ENCODE measurements around the gene CHCHD3.
"Not testable (repeated sequence)": the region's sequence is repeated elsewhere in the genome, so short reads cannot be mapped to it uniquely, and the experiment has no call there.

The CHCHD3 gene

DNA sequence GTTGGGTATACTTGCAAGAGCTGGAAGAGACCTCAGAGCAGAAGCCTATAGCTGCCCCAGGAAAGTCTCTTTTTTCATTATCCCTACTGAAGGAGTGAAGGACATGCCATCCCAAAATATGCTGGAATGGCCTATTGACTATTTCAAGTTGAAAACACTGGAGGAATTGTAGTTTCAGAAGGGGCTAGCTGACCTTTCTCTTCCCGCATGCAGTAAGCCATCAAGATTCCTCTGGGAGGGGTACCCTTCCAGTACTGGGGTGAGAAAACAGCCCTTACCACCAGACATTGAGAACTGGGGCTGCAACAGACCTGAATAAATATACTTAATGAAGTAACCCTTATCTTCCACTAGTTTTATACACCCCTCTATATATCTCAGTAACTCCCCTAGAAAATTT, 41.7 kb downstream of the CHCHD3 start:
- DNase-seq, result no peak

DNA sequence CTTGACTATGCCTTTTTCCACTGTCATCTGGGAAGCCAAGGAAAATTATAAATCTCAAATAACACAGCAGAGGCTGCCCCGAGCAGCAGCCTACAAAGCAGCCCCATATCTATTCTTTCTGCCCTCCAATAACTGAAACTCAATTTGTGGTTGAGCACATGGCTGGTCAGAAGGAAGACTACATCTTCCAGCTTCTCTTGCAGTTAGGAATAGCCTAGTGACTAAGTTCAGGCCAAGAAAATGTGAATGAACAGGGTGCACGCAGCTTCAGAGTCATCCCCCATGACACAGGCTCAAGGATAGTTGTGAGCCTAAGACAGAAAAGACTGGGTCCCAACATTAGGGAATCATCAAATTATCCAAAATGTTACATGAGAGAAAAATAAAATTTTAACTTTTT, 42.3 kb downstream of the CHCHD3 start:
- DNase-seq, result no peak

DNA sequence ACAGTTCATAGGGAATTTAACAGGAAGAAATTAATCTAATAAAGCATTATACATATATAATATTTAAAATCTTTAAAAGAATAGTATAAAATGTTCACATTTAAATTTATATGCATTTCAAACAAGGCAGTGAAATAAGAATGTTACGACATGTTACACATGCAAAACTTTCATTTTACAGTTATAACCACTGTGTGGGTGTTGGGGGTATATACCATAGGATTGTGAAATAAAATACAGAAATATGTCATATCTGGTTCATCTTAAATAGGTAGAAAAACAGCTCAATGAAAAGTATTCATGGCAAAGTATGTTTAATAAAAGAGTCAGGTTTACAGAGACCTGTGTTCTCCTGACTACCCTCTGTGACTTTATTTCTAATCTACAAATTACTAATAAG, 45.6 kb downstream of the CHCHD3 start:
- no peak for DNase-seq

DNA sequence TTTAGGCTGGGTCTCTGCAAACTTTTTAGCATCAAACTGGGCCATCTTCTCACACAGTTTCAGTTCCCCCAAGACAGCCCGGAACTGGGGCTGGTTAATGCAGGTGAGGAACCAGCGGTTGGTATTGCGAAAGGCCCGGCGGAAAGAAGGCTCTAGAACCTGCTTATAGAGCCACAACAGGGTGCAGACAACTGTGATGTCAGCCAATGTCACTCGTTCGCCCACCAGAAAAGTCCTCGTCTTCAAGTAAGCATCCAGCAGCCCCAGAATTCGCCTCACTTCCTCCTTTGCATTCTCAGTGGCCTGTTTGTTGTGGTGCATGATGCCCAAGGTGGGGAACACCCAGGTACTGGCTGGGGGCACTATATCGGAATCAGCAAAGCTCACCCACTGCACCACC, 46.6 kb downstream of the CHCHD3 start:
- DNase-seq, result not testable (repeated sequence)

DNA sequence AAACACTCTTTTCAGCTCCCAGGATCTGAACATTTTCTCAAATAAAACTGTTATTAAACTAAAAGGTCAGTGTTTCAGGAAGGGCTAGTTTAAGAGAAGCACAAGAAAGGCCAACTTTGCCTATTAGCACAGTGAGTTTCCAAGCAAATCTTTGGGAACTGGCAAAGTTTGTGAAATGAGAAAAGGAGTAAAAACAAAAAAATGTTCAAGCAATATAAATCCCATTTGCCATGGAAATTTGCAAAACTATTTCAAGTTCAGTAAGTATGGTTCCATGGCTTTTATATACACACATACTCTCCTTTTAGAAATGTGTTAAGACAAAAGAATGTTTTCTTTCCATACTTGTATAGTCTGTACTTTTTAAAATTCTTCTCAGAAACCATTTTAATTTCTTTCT, 51.5 kb downstream of the CHCHD3 start:
- no peak for DNase-seq

DNA sequence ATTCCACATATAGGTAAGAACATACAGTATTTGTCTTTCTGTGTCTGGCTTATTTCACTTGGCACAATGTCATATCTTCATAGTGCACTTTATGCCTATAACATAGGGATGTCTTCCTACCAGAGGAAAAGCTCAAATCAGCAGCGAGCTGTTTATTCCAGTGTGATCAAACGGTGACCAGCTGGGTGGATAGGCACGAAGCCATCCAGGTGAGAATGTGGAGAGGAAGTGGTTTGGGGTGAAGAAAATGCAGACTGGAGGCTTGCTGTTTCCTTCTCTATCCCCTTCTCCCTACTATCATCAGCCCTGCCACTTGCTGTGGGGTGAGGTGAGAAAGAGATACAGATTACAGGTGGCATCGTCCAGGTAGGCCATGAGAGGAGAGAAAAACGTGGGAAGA, 52.4 kb downstream of the CHCHD3 start:
- no peak for DNase-seq

DNA sequence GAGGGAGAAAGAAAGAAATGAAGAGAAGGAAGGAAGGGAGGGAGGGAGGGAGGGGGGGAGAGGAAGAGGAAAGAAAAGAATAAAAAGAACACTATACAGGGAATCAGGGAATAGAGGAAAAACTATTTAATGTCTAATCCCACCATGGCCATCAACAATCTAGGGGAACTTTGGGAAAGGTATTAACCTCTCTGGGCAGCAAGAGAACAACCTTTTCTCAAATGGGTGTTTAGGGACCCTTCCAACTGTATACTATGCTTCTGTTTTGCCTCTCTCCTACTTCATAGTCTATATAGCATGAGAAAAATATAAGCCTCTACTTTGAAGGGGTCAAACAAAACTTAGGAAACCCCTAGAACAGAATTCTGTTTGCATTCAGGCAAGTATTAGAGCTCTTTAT, 54.5 kb downstream of the CHCHD3 start:
- no peak for DNase-seq

DNA sequence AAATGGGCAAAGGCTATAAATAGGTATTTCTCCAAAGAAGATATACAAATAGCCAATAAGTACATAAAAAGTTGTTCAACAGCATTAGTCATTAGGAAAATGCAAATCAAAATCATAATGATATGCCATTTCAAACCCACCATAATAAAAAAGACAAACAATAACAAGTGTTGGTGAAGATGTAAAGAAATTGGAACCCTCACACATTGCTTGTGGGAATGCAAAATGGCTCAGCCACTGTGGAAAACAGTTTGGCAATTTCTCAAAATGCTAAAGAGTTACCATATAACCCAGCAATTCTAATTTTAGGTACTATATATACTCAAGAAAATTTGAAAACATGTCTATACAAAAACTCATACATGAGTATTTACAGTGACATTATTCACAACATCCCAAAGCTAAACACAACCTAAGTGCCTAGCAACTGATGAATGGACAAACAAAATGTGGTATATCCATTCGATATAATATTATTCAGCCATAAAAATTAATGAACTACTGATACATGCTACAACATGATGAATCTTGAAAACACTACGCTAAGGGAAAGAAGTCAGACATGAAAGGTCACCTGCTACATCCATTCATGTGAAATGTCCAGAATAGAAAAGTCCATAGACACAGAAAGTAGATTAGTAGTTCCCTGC, 55.6 kb downstream of the CHCHD3 start:
- DNase-seq, result no peak

DNA sequence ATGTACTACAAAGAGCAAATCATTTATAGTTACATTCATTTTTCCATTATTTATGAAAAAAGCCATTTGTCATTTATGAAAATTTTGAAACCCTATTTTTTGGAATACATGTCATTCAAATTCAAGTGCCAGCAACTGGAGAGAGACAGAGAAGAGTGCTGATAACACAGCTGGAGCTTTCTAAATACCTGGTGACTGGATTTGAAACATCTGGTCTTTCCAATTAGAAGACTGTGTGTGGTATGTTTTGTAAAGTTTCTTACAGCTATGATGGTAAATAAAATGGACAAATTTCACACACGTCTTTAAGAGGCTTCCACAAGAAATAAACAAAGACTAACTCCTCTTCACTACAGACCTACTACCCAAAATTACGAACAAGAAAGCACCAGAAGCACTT, 56.8 kb downstream of the CHCHD3 start:
- DNase-seq, result no peak

DNA sequence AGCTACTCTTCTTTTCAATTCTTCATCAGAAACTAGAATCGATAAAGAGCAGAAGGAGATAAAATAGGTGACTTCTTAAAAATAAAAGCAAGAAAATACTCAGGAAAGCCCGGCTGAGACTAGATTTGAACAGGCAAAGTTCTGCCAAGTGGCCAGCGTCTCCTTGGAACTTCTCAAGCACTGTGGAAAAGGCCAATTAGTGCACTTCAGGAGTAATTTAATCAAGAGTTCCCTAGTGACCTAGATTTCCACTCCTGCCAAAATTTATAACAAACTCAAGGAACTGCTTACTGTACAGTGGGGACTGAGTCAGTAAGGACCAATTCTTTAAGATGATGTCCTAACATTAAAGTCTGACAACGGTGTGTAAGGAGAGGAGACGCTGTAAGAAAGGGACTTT, 57.3 kb downstream of the CHCHD3 start:
- no peak for DNase-seq

DNA sequence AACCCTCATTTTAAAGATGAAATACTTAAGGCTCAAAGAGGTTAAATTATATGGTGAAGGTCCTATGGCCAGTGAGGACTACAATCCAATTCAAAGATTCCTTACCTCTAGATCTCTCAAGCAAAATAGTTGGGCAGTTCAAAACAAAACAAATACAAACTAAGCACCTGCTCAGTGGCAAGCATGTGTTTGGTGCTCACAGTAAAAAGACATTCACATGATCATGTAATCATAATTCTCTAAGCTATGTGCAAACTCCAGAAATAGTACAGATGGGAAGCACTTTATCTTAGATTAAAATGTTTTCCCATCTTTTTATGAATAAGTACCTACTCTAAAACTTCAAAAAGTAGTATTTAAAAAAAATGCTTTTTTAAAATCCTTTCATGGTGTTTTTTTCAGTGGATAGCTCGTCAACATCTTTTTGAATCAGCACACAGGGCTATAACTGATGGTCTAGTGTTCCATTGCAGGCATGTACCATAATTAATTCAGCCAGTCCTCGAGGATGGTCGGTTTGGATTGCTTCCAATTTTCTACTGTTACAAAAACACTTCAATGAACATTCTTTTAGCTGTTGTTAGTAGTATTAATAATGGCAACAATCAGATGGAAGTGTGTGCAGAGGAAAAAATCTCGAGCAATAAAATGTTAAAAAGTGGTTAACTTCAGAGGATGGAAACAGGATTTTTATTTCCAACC, 58.4 kb downstream of the CHCHD3 start:
- no peak for DNase-seq

DNA sequence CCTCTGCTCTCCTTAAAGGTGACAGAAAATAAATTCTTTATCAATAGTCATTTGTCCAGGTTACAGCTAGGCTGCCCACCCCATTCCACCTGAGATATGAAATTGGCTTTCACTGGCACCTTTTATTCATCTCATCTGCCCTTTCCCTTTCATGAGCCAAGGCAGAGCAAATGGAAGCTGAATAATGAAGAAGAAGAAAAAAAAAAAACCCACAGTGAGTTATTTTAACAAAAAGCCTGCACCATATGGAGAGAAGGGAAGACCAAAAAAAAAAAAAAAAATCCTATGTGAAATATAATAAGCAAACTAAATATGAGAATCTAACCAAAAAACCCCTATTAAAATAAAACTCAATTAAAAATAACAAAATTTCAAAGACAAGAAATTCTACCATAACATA, 59.2 kb downstream of the CHCHD3 start:
- DNase-seq, result no peak

DNA sequence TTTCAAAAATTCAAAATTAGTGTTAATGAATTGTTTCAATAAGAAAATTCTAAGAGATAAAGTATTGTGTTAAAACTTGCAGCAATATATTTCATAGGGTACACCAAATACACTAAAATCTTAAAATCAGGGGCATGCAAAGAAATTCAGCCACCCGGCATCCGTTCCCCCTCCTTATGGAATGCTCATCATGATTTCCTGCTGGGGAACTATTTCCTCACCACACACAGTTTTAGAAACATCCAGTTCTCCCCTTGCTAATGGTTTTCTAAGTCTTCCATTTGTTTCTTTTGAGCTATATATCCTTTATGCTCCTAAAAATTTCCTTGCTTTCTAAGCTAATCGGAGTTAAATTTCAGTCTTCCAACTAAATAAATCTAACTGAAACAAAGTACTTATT, 60.7 kb downstream of the CHCHD3 start:
- no peak for DNase-seq

DNA sequence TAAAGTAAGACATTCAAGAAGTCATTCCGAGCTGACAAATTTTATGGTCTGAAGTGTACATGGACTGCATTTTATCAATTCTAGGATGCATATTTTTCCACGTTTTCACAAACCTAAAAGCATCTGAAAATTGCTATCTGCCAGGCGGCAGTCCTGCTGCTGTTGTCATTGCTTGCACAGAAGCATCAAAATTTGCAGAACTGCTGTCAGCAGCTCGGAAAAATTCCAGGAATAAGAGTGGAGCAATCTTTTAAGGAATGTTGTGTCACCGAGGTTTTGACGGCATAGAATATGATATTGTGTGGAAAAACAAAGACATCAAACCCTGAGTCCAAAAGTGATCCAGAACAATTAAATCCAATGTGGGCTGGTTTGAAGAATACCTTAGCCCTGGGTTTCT, 61.4 kb downstream of the CHCHD3 start:
- DNase-seq, result no peak

DNA sequence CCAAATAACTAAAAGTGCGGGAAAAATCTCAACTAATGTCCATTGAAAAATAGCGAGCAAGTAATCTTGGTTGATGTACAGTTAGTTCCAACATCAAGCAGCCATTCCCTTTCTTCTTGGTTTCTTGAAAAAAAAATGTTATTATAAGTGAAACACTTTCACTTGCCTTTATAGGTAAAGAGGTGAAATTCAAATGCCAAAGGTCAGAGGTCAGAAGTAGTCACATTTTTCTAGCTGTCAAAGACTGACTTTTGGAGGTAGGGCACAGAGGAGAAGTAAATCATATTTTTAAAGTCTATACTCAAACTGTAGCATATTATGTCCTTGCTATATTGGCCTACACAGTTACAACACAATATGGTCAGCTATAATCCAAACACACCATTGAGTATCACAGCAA, 62.3 kb downstream of the CHCHD3 start:
- no peak for DNase-seq

DNA sequence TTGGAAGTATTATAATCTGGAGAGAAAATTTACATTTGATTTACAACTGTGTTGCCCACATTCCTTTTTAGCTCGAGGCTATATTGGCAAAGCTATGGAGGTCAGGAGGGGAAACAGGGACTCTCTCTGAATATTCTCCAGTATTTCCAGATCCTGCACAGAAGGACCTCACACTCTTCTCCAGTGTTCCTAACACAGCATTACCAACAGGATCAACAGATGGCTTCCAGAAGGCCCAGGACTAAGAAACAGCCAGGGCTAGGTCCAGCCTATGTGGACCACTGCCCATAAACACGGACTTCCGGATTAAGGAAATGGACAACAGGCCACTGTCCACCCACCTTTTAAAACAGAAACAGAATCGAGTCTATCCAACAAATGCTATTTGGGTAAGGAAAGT, 65.3 kb downstream of the CHCHD3 start:
- DNase-seq, result no peak

DNA sequence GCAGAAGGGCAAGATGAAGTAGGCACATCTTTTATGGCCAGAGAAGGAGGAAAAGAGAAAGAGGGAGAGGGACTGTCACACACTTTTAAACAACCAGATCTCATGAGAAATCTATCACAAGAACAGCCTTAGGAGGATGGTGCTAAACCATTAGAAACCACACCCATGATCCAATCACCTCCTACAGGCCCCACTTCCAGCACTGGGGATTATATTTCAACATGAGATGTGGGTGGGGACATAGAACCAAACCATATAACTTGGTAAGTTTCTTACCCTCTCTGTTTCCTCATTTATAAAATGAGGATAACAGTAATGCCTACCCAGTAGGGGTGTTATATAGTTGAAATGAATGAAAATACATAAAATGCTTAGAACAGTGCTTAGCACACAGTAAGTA, 66.0 kb downstream of the CHCHD3 start:
- no peak for DNase-seq

DNA sequence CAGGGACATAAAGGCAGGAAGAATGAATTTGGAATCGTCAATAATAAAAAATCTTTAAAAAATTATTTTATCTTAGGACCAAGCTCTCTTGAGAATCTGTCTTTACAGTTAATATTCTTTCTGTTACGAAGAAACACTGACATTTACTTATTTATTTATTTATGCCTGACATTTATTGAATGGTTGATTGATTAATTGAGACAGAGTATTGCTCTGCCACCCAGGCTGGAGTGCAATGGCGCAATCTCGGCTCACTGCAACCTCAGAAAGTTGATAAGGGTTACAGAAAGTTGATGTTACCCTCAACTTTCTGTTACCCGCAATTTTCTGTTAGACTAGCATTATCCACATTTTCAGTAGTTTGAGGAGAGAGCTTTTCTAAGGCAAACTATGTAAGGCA, 70.1 kb downstream of the CHCHD3 start:
- no peak for DNase-seq

DNA sequence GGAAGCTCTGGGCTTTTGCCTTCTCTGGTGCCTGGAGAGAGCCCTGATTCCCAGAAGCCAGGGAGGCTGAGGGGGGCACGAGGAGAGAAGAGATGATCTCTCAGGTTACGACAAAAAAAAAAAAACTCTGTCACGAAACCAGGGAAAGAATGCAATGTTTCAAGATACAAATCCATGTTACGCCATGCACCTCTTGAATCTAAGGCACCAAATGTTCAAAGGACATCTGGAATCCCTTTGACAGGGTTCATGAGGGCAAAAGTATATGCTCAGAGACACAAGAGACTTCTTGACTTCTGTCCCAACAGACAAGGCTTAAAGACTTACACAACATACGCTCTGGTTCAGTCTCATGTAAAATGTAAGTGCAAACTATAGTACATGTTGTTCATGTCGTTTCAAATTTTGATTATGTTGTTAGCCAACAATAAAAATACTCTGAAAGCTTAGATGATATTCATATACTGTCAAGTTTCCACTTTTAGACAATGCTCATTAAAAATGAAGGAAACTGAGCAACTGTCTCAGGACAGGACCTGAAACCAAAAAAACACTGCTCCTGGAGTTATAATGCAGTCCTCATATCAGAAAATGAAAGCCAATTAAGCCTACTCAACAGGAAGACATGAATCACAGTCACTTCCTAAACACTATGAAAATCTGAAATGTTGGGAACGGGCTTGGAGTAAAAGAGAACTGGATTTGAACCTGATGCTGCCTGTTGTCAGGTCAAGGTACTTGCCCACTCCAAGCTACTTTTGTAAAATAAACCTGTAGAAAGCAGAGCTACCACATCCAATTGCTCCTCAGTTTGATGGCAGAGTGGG, 72.3 kb downstream of the CHCHD3 start:
- DNase-seq, result no peak

DNA sequence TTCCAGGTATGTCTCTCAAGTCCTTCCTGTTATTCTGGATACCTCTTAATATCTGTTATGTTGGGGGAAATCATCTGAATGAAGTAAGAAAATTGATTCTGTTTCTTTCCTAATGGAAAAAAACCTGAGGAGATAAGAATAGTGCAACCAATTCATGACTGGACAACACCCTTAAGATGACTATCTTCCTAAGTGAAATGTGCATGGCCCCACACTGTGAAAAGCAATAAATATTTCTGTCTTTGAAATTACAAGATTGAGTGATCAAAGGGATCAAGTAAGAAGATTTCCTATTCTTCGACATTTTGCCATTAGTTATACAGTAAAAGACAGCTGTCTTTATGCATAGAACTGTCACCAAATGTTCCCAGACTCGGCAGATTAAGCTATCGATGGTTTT, 73.9 kb downstream of the CHCHD3 start:
- no peak for DNase-seq

DNA sequence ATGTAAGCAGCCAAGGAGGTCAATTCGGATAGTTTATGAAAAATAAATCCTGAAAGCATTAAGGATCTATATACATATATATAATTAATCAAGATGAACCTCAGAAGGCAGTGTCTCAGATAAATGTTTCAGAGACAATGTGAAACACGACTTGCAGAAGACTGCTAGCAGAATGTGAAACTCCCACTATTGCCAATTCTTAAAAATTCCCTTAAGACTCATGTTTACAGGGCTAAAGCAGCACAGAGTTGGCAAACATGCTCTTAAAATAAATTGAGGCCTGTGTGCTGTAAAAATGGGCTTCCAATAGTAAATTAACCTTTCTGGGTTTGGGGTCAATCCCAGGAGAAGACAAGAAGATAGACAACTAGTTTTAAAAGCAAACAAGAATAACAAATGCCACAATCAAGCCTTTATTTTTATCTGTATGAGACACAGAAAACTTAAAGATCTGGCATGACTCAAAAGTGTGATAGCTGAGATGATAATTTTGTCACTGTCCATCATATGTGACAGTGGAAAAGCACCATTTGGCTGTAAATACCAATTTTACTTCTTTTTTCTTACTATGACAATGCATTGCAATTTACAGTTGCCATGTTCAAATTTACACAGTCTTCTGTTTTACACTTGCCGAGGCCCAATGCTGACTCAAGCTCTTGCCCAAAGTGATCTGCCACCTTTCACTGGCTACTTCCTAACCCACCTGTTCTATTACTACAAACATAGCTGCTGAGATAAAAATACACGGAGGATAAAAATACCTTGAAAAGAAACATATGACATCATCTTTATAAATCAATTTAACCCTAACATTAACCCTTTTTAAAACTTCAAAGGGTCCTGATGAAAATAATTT, 78.6 kb downstream of the CHCHD3 start:
- DNase-seq, result no peak

DNA sequence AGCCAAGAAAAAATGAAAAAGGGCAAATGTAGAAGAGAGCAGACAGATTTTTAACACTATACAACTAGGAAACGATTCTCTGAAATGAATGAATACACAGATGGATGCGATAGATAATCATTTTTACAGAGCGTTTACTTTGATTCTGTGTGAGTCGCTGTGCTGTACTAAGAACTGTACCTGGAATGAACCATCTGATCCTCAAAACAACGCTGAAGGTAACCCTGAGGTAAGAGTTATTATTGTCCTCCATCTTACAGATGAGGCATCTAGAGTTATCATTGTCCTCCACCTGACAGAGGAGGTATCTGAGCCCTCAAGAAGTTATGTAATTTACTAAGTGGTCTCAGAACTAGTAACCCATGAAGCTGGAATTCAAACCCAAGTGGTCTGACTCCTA, 80.2 kb downstream of the CHCHD3 start:
- no peak for DNase-seq

DNA sequence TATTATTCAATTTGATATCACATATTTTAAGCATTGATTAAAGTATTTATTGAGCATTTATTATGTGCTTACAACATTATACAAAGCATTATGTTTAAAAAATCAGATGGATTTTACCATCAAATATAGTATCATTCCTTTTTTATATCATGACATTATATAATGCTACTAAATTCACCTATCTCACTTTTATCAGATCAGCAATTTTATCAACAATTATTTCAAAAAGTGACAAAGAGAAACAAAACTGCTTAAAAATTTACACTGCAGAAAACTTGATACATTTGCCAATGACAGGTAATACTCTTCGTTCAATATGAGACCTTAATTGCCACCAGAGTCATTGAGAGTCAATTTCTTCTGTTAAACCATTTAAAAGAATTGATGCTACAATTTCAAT, 82.0 kb downstream of the CHCHD3 start:
- DNase-seq, result no peak
